Pancreas (tissue), 10 donors: ENCODE data around the gene GSTP1. TPM values are rescaled to one million over a fixed set of nuclear protein-coding genes. Genes with fewer than 3 reads are reported as not detected.
"Not testable (repeated sequence)": the region's sequence is repeated elsewhere in the genome, so short reads cannot be mapped to it uniquely, and the experiment has no call there.

ENCODE experiments used
- ATAC-seq, 4 donors: fragments of 200-7000 bp; cut with Tn5 transposase; one replicate each; pipeline versions ENCODE4 v1.8.0 to v1.9.1; 2020; ENCODE audit warnings: mild to moderate bottlenecking in 4 of 4, moderate library complexity in 4 of 4
- DNase-seq, 6 donors: peaks; one replicate each; pipeline ENCODE4 v3.0.0-alpha.2; 2020
- FAIRE-seq: peaks from 2 replicates; lab custom pipeline; 2012; peaks lifted over from hg19 to GRCh38; lab: Jason Lieb, UNC
- H3K27ac ChIP-seq, 4 donors: fragments of 200-600 bp; sonication (generic); 1 replicate in 3 of 4; 2 replicates in 1 of 4; pipeline versions ENCODE4 v1.5.0 to v1.8.0; 2020
- H3K27me3 ChIP-seq, 4 donors: fragments of 200-600 bp; one replicate each; pipeline ENCODE4 v1.8.0; 2021
- H3K36me3 ChIP-seq, 3 donors: fragments of 200-600 bp; sonication (generic) in 1 of 3; one replicate each; pipeline versions ENCODE4 v1.5.0 to v1.8.0; 2020 to 2021
- H3K4me1 ChIP-seq, 3 donors: fragments of 200-600 bp; one replicate each; pipeline ENCODE4 v1.8.0; 2021
- H3K4me3 ChIP-seq, 4 donors: fragments of 200-600 bp; sonication (generic) in 2 of 4; one replicate each; pipeline versions ENCODE4 v1.5.0 to v1.8.0; 2020 to 2021
- H3K9me3 ChIP-seq, 4 donors: fragments of 200-600 bp; one replicate each; pipeline ENCODE4 v1.8.0; 2021
- WGBS, 2 donors: extraction: QIAGEN DNeasy Blood & Tissue Kit; methylation state at CpG; one replicate each; pipeline ENCODE4 v1.1.7; 2013; 5-methylcytosine and 5-hydroxymethylcytosine counted together
- intact Hi-C, 3 donors: fragments of 100-400 bp; cut with DNase I; formaldehyde crosslinking; loops; one replicate each; pipeline versions ENCODE4 v1.11.1 to v1.14.2; 2022
- polyA plus RNA-seq, 2 donors: library from polyadenylated mRNA; stranded (reverse); fragments of 200-250 nt; gene quantifications; one replicate each; pipeline ENCODE4 v1.2.3, GENCODE V29; 2013
- total RNA-seq, 6 donors: library from RNA; stranded (reverse); fragmentation: NEBNext Ultra II Directional in 4 of 6; extraction: Animal tissue kit (Norgen Biotek cat#: 25700) in 4 of 6; gene quantifications; one replicate each; pipeline versions ENCODE4 v1.2.1 to v1.2.4, GENCODE V29; 2021 to 2023
- TF ChIP-seq, protein P1 (sequence below), 4 donors: fragments of 200-600 bp; sonication (generic) in 3 of 4; IDR thresholded peaks; one replicate each; pipeline versions ENCODE4 v1.5.0 to v1.8.0; 2021; ENCODE audit warnings: antibody characterized with exemption in 4 of 4
- donor health status: healthy with polysubstance abuse.
- donor health status: DM: no; HTN: no; CAD: no; lungs with moderate emphysema.
- donor health status: DM: no; HTN: no; CAD: no.
- donor health status: control.
- donor health status: control.
- donor health status: Bipolar disorder and iron deficiency.
- donor health status: DM: yes; HTN: yes; CAD: no.
- donor health status: DM: no; HTN: no; CAD: no.
- donor health status: DM: no; HTN: no; CAD: no.
- donor health status: DM: yes; HTN: yes; CAD: no.

GSTP1 gene
- total and polyA plus RNA-seq, 8 donors, result 169 to 350 (median 240) TPM

DNA sequence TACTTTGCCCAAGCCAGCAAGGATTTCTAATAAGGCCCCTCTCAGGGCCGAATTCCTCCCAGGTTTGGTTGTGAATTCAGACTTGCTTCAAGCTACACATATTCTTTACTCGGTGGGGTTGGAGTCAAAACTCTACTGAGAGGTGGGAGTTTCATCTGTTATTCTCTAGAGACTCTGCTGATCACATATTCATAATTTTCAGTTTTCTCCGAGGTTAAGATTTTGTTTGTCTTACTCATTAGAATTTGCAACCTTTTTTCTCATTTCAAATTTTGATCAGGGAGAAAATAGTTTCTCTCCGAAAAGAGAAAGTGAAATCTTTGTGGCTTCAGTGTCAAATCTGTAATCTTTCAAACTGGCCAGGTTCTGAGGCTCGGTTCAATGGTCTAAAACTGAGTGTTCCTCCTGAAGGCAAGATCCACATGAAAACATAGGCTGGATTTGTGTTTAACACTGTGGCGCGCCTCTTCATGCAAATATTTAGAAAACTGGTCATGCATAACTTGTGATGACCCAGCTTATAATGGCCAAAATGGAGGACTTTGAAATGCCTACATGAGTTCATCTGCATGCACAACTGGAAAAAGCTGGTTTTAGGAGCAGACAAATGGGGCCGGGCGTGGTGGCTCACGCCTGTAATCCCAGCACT is 21.5 kb upstream of the GSTP1 start:
- no peak overlapping the region for H3K4me3 ChIP-seq
- 76 to 81% methylated on average over 10 of the region's 10 CpGs for WGBS, 2 donors
- DNase-seq, result no peak
- TF ChIP-seq, protein P1, sequence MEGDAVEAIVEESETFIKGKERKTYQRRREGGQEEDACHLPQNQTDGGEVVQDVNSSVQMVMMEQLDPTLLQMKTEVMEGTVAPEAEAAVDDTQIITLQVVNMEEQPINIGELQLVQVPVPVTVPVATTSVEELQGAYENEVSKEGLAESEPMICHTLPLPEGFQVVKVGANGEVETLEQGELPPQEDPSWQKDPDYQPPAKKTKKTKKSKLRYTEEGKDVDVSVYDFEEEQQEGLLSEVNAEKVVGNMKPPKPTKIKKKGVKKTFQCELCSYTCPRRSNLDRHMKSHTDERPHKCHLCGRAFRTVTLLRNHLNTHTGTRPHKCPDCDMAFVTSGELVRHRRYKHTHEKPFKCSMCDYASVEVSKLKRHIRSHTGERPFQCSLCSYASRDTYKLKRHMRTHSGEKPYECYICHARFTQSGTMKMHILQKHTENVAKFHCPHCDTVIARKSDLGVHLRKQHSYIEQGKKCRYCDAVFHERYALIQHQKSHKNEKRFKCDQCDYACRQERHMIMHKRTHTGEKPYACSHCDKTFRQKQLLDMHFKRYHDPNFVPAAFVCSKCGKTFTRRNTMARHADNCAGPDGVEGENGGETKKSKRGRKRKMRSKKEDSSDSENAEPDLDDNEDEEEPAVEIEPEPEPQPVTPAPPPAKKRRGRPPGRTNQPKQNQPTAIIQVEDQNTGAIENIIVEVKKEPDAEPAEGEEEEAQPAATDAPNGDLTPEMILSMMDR (IDR thresholded peaks at IDR 0.05), result no peak
- intact Hi-C loops, result no loop called here
- no peak overlapping the region for H3K27ac ChIP-seq
- no peaks in the 10 kb centered on the region for H3K9me3 ChIP-seq
- H3K36me3 ChIP-seq, result no peaks in the 10 kb centered on the region
- H3K27me3 ChIP-seq, result no peaks in the 10 kb centered on the region
- H3K4me1 ChIP-seq, result peaks cover 0 to 5% (median 0%) of the 10 kb centered on the region in 3 donors
- ATAC-seq, result no peak
- FAIRE-seq, result no peak

DNA sequence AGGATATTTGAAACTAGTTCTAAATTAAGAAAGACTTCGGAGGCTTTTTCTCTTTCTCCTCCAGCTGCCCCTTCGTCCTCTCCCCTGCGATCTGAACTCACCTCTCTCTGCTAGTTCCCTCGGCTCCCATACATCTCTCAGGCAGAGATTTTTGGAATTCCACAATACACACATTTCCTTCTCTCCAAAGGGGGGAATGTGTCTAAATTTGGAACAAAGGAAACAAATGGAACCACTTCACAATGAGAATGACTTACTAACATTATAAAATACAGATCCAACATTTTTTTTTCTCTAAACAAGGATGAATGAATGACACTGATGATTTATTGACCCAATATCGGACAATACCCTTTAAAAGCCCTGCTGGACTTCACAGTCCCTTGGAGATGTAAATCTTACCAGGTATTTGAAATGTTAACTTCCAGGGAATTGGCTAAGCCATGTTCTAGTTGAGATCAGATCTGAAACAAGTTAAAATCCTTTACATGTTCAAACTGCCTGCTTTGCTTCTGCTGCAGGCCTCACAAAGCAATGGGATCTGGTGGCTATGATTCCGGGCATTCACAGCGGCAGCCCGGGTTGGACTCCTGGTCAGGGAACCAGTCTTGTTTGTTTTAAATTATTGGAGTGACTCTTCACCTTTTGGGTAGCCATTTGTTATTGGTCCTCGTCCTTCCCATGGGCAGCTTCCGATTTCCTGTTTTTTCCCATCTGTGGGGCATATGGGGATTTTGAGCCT is 20.5 kb upstream of the GSTP1 start:
- intact Hi-C loops, result no loop called here
- no peak overlapping the region for H3K27ac ChIP-seq
- DNase-seq (no peak), FAIRE-seq (no peak), ATAC-seq (peak in 1 of 4 donors; percentile 27)
- H3K4me1 ChIP-seq, result peaks cover 0 to 5% (median 0%) of the 10 kb centered on the region in 3 donors
- no peak overlapping the region for H3K4me3 ChIP-seq
- H3K27me3 ChIP-seq, result no peaks in the 10 kb centered on the region
- no peaks in the 10 kb centered on the region for H3K9me3 ChIP-seq
- H3K36me3 ChIP-seq, result no peaks in the 10 kb centered on the region
- TF ChIP-seq, protein P1 (IDR thresholded peaks at IDR 0.05), result no peak
- 77 to 78% methylated on average over 10 of the region's 10 CpGs for WGBS, 2 donors

GRCh38 chr11:67563705-67564114 is 19.9 kb upstream of the GSTP1 start:
- H3K27me3 ChIP-seq, intact Hi-C loops, H3K4me1 ChIP-seq, H3K4me3 ChIP-seq, H3K36me3 ChIP-seq, FAIRE-seq, H3K27ac ChIP-seq, H3K9me3 ChIP-seq: not testable (repeated sequence)
- peak; percentile 62 to 81 (median 74) for ATAC-seq
- peak in 3 of 6 donors; percentile 49 to 67 (median 53) for DNase-seq
- WGBS, 2 donors, result 37 to 44% methylated on average over 11 of the region's 11 CpGs

- intact Hi-C loops, result no loop called here
- peaks cover 0 to 5% (median 0%) of the 10 kb centered on the region in 3 donors for H3K4me1 ChIP-seq
- no peaks in the 10 kb centered on the region for H3K9me3 ChIP-seq
- TF ChIP-seq, protein P1 (IDR thresholded peaks at IDR 0.05), result no peak
- no peaks in the 10 kb centered on the region for H3K36me3 ChIP-seq
- no peak for ATAC-seq
- H3K4me3 ChIP-seq, result no peak overlapping the region
- 81 to 85% methylated on average over 4 of the region's 4 CpGs for WGBS, 2 donors
- H3K27me3 ChIP-seq, result no peaks in the 10 kb centered on the region
- no peak for DNase-seq
- no peak for FAIRE-seq
- no peak overlapping the region for H3K27ac ChIP-seq
Measured at GRCh38 chr11:67564230-67564629, 19.4 kb upstream of the GSTP1 start.

- H3K27ac ChIP-seq, result no peak overlapping the region
- no peaks in the 10 kb centered on the region for H3K4me1 ChIP-seq
- ATAC-seq (no peak), FAIRE-seq (no peak), DNase-seq (no peak)
- 73 to 81% methylated on average over 6 of the region's 6 CpGs for WGBS, 2 donors
- intact Hi-C loops, result loop anchor here in 1 of 3 donors (5.0 kb wide), 1 partner anchor 36 kb away; the partner anchor contains the start of gene NDUFV1
- H3K27me3 ChIP-seq, result no peaks in the 10 kb centered on the region
- TF ChIP-seq, protein P1 (IDR thresholded peaks at IDR 0.05), result no peak
- H3K36me3 ChIP-seq, result no peaks in the 10 kb centered on the region
- H3K4me3 ChIP-seq, result no peak overlapping the region
- H3K9me3 ChIP-seq, result no peaks in the 10 kb centered on the region
Measured at GRCh38 chr11:67571443-67571842, 12.2 kb upstream of the GSTP1 start.
